Esophagus muscularis mucosa (tissue), 4 donors: ENCODE data around the gene SRSF6. TPM values are rescaled to one million over a fixed set of nuclear protein-coding genes. Genes with fewer than 3 reads are reported as not detected.

Source experiments
- DNase-seq: peaks from one replicate; pipeline ENCODE4 v3.0.0-alpha.2; 2017; ENCODE audit errors: extremely low spot score
- H3K27ac ChIP-seq, 4 donors: fragments of 200-600 bp; sonication (generic); replicated peaks in 1 of 4; 1 replicate in 3 of 4; 2 replicates in 1 of 4; pipeline ENCODE4 v1.5.1; 2016 to 2019; ENCODE audit warnings: mild to moderate bottlenecking in 1 of 4
- H3K27me3 ChIP-seq, 4 donors: fragments of 200-600 bp; sonication (generic); one replicate each; pipeline versions ENCODE4 v1.5.1 to v1.6.0; 2016 to 2019
- H3K36me3 ChIP-seq, 4 donors: fragments of 200-600 bp; sonication (generic); one replicate each; pipeline ENCODE4 v1.5.1; 2016 to 2019
- H3K4me1 ChIP-seq, 4 donors: fragments of 200-600 bp; sonication (generic); one replicate each; pipeline ENCODE4 v1.5.1; 2016 to 2019
- H3K4me3 ChIP-seq, 4 donors: fragments of 200-600 bp; sonication (generic); 1 replicate in 2 of 4; 2 replicates in 2 of 4; pipeline ENCODE4 v1.5.1; 2016 to 2019; ENCODE audit warnings: mild to moderate bottlenecking in 4 of 4, moderate library complexity in 1 of 4
- H3K9me3 ChIP-seq, 4 donors: fragments of 200-600 bp; sonication (generic); 1 replicate in 3 of 4; 2 replicates in 1 of 4; pipeline ENCODE4 v1.5.1; 2016 to 2019
- CTCF ChIP-seq, 3 experiments: fragments of 200-600 bp in 2 of 3; fragments of 450-650 bp in 1 of 3; sonication (generic) in 2 of 3; IDR thresholded peaks; one replicate each; pipeline ENCODE4 v1.5.1; 2017 to 2019; ENCODE audit warnings: antibody characterized with exemption in 3 of 3, mild to moderate bottlenecking in 2 of 3, moderate library complexity in 1 of 3
- EP300 ChIP-seq: sonication (generic); formaldehyde crosslinking; IDR thresholded peaks from one replicate; pipeline ENCODE4 v1.6.1; 2017; ENCODE audit warnings: antibody characterized with exemption
- POLR2A ChIP-seq: fragments of 450-650 bp; IDR thresholded peaks from one replicate; pipeline ENCODE4 v1.6.1; 2017; ENCODE audit warnings: antibody characterized with exemption, moderate library complexity, mild to moderate bottlenecking, low read depth
- POLR2AphosphoS5 ChIP-seq, 2 donors: sonication (generic); formaldehyde crosslinking; IDR thresholded peaks; one replicate each; pipeline ENCODE4 v1.6.1; 2017; ENCODE audit warnings: antibody characterized with exemption in 2 of 2
- WGBS: methylation state at CpG from one replicate; pipeline ENCODE4 v1.1.5; 2018; 5-methylcytosine and 5-hydroxymethylcytosine counted together
- intact Hi-C: fragments of 100-400 bp; cut with DNase I; formaldehyde crosslinking; loops from one replicate; pipeline ENCODE4 v1.15.1; 2023
- total RNA-seq, 4 donors: library from RNA; depleted of rRNA; stranded (reverse); fragments of >200 nt; gene quantifications; one replicate each; pipeline versions ENCODE4 v1.1.0 to v1.2.1, GENCODE V29; 2016

Gene SRSF6
- total RNA-seq, 4 donors from 2014 or later: 22.4 to 46.1 (median 25.3) TPM

DNA sequence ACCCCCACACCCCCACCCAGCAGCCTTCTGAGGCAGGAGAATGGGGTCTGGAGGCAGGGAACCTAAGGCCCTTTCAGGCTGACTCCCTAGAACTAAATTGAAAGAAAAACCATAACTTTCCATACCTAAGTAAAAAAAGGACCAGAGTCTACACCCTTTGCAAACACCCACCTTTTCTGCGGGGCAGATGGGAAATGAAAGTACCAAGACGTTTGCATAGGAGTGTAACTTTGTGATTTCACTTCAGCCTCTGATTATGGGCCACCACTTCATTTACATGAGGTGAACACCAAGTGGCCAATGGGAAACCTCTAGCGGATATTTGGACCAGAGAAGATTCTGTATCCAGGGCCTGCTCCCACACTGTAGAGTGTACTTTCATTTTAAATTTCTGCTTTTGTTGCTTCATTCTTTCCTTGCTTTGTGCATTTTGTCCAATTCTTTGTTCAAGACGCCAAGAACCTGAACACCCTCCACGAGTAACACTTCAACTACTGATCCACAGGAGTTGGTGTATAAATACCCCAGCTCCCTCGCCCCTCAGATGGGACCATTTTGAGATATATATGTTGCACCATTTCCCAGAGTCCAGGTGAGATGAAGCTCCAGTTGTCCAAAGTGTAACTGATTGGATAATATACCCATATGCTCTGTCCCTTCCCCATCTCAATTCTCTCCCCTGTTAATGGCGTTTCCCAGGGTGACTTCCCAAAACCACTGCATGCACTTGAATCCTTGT lies 18.9 kb upstream of the SRSF6 start:
- no peaks in the 10 kb centered on the region for H3K4me1 ChIP-seq
- H3K9me3 ChIP-seq: no peaks in the 10 kb centered on the region
- WGBS: 81% methylated on average over 7 of the region's 7 CpGs
- TF ChIP-seq POLR2AphosphoS5 (IDR thresholded peaks at IDR 0.05): no peak
- TF ChIP-seq EP300: no peak
- no peak for TF ChIP-seq CTCF (IDR thresholded peaks at IDR 0.05)
- no peak for DNase-seq
- peaks cover 0 to 29% (median 0%) of the 10 kb centered on the region in 4 donors for H3K27me3 ChIP-seq
- H3K36me3 ChIP-seq: no peaks in the 10 kb centered on the region
- H3K27ac ChIP-seq: no peak overlapping the region
- intact Hi-C loops: no loop called here
- H3K4me3 ChIP-seq: no peak overlapping the region

DNA sequence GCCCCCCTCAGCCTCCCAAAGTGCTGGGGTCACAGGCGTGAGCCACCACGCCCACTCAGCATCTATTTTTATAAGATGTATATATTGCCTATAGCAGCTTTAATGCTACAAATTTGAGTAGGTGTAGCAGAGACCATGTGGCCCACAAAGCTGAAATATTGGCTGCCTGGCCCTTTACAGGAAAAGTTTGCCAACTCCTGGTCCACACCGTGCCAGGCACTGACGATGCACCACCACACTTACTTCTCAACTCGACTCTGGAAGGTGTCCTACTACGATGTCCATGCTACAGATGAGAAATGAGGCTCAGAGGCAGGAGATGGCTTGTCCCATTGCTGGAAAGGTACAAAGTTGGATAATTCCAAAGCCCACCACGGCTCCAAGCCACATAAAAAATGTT lies 17.2 kb upstream of the SRSF6 start:
- H3K27ac ChIP-seq: no peak overlapping the region
- no peaks in the 10 kb centered on the region for H3K9me3 ChIP-seq
- intact Hi-C loops: no loop called here
- 74% methylated on average over 7 of the region's 7 CpGs for WGBS
- H3K4me1 ChIP-seq: no peaks in the 10 kb centered on the region
- no peaks in the 10 kb centered on the region for H3K36me3 ChIP-seq
- H3K27me3 ChIP-seq: peaks cover 0 to 38% (median 0%) of the 10 kb centered on the region in 4 donors
- TF ChIP-seq EP300: no peak
- TF ChIP-seq POLR2A: no peak
- TF ChIP-seq CTCF (IDR thresholded peaks at IDR 0.05): no peak
- TF ChIP-seq POLR2AphosphoS5 (IDR thresholded peaks at IDR 0.05): no peak
- DNase-seq: no peak
- no peak overlapping the region for H3K4me3 ChIP-seq

DNA sequence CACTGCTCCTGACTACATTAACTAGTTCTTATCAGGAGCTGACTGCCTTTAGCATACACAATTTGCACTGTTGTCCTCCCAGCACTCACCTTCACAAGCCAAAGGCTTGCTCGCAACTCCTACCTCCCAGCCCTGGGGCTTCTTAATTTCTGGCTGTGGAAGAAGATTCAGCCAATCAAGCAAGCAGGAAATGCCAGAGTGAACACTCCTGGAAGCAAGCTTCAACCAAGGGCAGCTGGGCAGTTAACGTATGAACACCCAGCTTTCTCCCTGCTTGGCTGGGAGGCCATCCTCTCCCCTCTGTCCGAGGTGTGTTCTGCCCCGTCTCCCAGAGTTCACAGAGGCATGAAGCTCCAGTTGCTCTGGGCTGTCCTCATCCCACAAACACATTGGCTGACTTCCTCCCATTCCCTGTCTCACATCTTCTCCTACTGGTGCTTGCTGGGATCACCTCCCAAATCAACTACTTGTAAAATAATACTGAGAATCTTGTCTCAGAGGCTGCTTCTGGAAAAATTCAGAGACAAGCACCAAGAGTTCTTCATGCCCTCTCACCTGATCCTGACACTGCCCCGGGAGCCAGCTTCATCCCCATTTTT lies 15.3 kb upstream of the SRSF6 start:
- H3K4me1 ChIP-seq: no peaks in the 10 kb centered on the region
- TF ChIP-seq EP300 (no peak), CTCF (IDR thresholded peaks at IDR 0.05) (no peak), POLR2AphosphoS5 (IDR thresholded peaks at IDR 0.05) (no peak), POLR2A (no peak)
- intact Hi-C loops: no loop called here
- H3K27me3 ChIP-seq: peaks cover 0 to 39% (median 0%) of the 10 kb centered on the region in 4 donors
- no peak overlapping the region for H3K4me3 ChIP-seq
- no peaks in the 10 kb centered on the region for H3K36me3 ChIP-seq
- H3K27ac ChIP-seq: no peak overlapping the region
- WGBS: 52% methylated on average over 5 of the region's 5 CpGs
- H3K9me3 ChIP-seq: no peaks in the 10 kb centered on the region
- no peak for DNase-seq

DNA sequence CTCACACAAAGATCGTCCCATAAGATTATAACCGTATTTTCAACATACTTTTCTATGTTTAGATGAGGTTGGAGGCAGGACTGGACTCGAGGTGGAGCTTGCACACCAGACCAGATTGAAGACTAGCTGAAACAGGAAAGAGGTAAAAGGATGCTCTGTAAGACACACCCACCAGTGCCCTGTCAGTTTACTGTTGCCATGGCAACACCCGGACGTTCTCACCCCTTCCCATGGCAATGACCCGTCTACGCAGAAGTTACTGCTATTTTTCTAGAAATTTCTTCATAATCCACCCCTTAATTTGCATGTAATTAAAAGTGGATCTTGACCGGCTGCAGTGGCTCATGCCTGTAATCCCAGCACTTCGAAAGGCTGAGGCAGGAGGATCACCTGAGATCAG lies 13.6 kb upstream of the SRSF6 start:
- Histone ChIP-seq H3K4me3 (no peak overlapping the region), H3K36me3 (no peaks in the 10 kb centered on the region), H3K4me1 (peaks cover 0 to 7% (median 3%) of the 10 kb centered on the region in 4 donors), H3K27me3 (peaks cover 0 to 54% (median 0%) of the 10 kb centered on the region in 4 donors), H3K9me3 (no peaks in the 10 kb centered on the region), H3K27ac (no peak overlapping the region)
- 56% methylated on average over 9 of the region's 9 CpGs for WGBS
- intact Hi-C loops: no loop called here
- DNase-seq: no peak
- TF ChIP-seq POLR2A (no peak), EP300 (no peak), CTCF (IDR thresholded peaks at IDR 0.05) (no peak), POLR2AphosphoS5 (IDR thresholded peaks at IDR 0.05) (no peak)
